OCI-LY3 (cell line): ENCODE measurements around the gene KLHL36.

Source experiments
- H2AFZ ChIP-seq: fragments of 200-600, 300-600 bp; shearing (Covaris generic); 2 replicates; pipeline ENCODE4 v1.6.0; 2014; ENCODE audit warnings: antibody characterized with exemption, low read depth, low read length
- H3K27ac ChIP-seq: fragments of 200-600, 300-600 bp; sonication (generic); 2 replicates; pipeline ENCODE4 v1.5.1; 2014; ENCODE audit warnings: mild to moderate bottlenecking, low read length, moderate library complexity, mixed read lengths
- H3K27me3 ChIP-seq: fragments of 200-600, 300-600 bp; sonication (generic); 2 replicates; pipeline ENCODE4 v1.6.1; 2014; ENCODE audit warnings: low read depth, low read length, mixed read lengths
- H3K36me3 ChIP-seq: fragments of 200-600, 300-600 bp; sonication (generic); replicated peaks from 2 replicates; pipeline ENCODE3; 2014; ENCODE audit warnings: low read depth, low read length, mixed read lengths
- H3K4me1 ChIP-seq: fragments of 300-600, 200-600 bp; sonication (generic); 2 replicates; pipeline ENCODE4 v1.6.1; 2014; ENCODE audit warnings: low read length, mixed read lengths
- H3K4me2 ChIP-seq: fragments of 200-600, 300-600 bp; sonication (generic); 2 replicates; pipeline ENCODE4 v1.6.1; 2014; ENCODE audit warnings: low read length, mixed read lengths
- H3K4me3 ChIP-seq: fragments of 300-600, 200-600 bp; sonication (generic); 2 replicates; pipeline ENCODE4 v1.5.1; 2014; ENCODE audit warnings: antibody characterized with exemption, mild to moderate bottlenecking, low read length, moderate library complexity
- H3K79me2 ChIP-seq: fragments of 300-600, 200-600 bp; shearing (Covaris generic); 2 replicates; pipeline ENCODE4 v1.6.1; 2014; ENCODE audit warnings: mild to moderate bottlenecking, low read length, mixed read lengths
- H3K9ac ChIP-seq: fragments of 300-600, 200-600 bp; shearing (Covaris generic); 2 replicates; pipeline ENCODE4 v1.6.0; 2014; ENCODE audit warnings: mild to moderate bottlenecking, low read length, moderate library complexity
- H3K9me3 ChIP-seq: fragments of 200-600, 300-600 bp; shearing (Covaris generic); 2 replicates; pipeline ENCODE4 v1.6.1; 2014; ENCODE audit warnings: low read length, mixed read lengths; ENCODE audit not compliant: insufficient read depth
- H4K20me1 ChIP-seq: fragments of 200-600, 300-600 bp; sonication (generic); 2 replicates; pipeline ENCODE4 v1.6.1; 2016; ENCODE audit warnings: low read length, mixed read lengths; ENCODE audit not compliant: insufficient read depth
- EZH2phosphoT487 ChIP-seq: fragments of 200-600 bp; shearing (Covaris generic); IDR thresholded peaks from 2 replicates; pipeline ENCODE4 v1.6.1; 2018; ENCODE audit warnings: antibody characterized with exemption, mixed run types, low read depth
- TF ChIP-seq, protein P1 (sequence below): fragments of 200-600, 300-600 bp; sonication (generic); IDR thresholded peaks from 2 replicates; pipeline ENCODE4 v1.5.1; 2014; ENCODE audit warnings: antibody characterized with exemption, low read length, low read depth

Gene KLHL36

DNA sequence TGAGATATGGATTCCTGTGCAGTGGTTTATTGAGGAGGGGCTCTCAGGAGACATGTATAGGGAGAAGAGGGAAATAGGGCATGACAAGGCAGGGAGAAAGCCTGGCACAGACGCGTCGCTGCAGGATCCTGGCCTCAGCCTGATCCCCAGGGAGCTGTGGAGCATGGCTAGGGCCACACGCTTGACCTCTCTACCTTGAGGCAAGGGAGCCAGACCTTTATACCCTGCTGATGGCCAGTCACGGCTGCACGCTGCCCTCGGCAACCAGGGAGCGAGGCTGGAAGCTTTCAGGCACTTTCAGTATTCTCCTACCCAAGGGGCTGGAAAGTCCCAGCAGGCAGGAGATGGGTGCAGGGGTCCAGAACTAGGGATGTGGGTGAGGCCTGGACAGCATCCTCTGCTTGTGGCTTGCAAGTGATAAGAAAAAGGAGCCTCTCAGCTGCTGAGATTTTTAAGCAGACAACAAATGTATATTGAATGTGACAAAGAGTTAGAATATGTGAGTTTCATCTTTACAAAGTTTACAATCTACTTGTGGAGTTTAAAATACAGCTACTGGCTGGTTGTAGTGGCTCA is 10.0 kb upstream of the KLHL36 start:
- peaks cover 14% of the 10 kb centered on the region; the same call in 1 of the 2 replicates for H3K27me3 ChIP-seq
- H3K79me2 ChIP-seq, result no peaks in the 10 kb centered on the region
- no peak overlapping the region for H3K4me3 ChIP-seq
- H2AFZ ChIP-seq, result no peak overlapping the region
- H3K4me1 ChIP-seq, result peaks cover 23% of the 10 kb centered on the region
- H3K36me3 ChIP-seq, result no peaks in the 10 kb centered on the region
- no peaks in the 10 kb centered on the region for H3K9me3 ChIP-seq
- no peaks in the 10 kb centered on the region for H4K20me1 ChIP-seq
- H3K9ac ChIP-seq, result no peak overlapping the region
- no peak for TF ChIP-seq EZH2phosphoT487
- TF ChIP-seq, protein P1, sequence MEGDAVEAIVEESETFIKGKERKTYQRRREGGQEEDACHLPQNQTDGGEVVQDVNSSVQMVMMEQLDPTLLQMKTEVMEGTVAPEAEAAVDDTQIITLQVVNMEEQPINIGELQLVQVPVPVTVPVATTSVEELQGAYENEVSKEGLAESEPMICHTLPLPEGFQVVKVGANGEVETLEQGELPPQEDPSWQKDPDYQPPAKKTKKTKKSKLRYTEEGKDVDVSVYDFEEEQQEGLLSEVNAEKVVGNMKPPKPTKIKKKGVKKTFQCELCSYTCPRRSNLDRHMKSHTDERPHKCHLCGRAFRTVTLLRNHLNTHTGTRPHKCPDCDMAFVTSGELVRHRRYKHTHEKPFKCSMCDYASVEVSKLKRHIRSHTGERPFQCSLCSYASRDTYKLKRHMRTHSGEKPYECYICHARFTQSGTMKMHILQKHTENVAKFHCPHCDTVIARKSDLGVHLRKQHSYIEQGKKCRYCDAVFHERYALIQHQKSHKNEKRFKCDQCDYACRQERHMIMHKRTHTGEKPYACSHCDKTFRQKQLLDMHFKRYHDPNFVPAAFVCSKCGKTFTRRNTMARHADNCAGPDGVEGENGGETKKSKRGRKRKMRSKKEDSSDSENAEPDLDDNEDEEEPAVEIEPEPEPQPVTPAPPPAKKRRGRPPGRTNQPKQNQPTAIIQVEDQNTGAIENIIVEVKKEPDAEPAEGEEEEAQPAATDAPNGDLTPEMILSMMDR, result no peak
- H3K27ac ChIP-seq, result no peak overlapping the region
- H3K4me2 ChIP-seq, result no peak overlapping the region

DNA sequence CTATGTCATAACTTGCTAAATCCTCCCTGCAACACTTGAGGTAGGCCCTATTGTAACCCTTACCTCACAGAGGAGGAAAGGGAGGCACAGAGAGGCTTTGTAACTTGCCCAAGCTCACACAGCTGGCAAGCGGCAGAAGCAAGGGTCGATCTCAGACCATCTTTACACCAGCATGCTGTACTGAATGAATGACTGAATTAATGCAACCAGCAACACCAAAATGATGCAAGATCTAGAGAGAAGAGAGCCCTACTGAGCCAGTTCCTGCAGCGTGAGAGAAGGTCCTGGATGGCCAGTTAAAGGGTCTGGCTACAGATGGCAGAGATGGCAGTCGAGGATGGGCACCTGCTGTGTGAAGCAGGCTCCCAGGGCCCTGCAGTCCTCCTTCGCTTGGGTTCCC is 8.2 kb upstream of the KLHL36 start:
- H3K4me2 ChIP-seq, result no peak overlapping the region
- H3K4me1 ChIP-seq, result peaks cover 23% of the 10 kb centered on the region
- H3K9me3 ChIP-seq, result no peaks in the 10 kb centered on the region
- no peaks in the 10 kb centered on the region for H3K36me3 ChIP-seq
- H3K27ac ChIP-seq, result no peak overlapping the region
- no peak for TF ChIP-seq EZH2phosphoT487
- TF ChIP-seq, protein P1, result no peak
- peaks cover 20% of the 10 kb centered on the region; the same call in 1 of the 2 replicates for H3K27me3 ChIP-seq
- no peak overlapping the region for H2AFZ ChIP-seq
- H3K9ac ChIP-seq, result no peak overlapping the region
- no peak overlapping the region for H3K4me3 ChIP-seq
- no peaks in the 10 kb centered on the region for H4K20me1 ChIP-seq
- H3K79me2 ChIP-seq, result no peaks in the 10 kb centered on the region

DNA sequence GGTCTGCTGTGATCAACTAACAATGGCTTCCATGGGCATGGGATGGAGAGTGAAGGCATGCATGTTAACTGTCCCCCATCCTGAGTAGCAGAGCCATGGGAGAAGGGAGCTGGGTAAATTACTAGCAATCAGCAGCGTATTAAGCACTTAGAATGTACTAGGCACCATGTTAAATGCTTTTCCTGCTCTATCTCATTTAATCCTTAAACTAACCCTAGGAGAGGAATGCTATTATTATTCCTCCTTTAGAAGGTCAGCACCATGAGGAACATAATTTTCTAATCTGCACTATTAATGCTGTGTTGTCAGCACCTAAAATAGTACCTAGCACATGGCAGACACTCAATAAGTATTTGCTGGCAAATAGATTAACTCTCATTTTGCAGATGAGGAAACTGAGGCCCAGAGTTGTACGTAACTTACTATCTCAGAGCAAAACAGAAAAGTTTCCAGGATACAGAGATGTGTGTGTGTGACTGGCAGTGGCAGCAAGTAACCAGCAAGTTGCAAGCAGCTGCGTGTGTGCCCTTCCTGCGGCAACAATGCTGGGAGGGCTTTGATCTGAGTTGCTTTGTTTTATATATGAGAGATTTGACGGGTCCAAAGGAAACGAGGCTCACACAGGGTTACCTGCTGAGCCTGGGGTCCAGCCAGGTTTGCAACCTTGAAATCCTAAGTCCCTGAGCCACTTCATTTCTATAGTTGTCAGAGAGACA is 6.5 kb upstream of the KLHL36 start:
- Histone ChIP-seq H3K4me1 (peaks cover 23% of the 10 kb centered on the region), H3K27me3 (peaks cover 29% of the 10 kb centered on the region), H3K4me2 (peak overlapping the region; percentile 74), H3K9ac (no peak overlapping the region), H2AFZ (no peak overlapping the region), H4K20me1 (no peaks in the 10 kb centered on the region), H3K36me3 (no peaks in the 10 kb centered on the region), H3K79me2 (no peaks in the 10 kb centered on the region), H3K4me3 (peak overlapping the region; percentile 45; the same call in 1 of the 2 replicates), H3K9me3 (no peaks in the 10 kb centered on the region), H3K27ac (no peak overlapping the region)
- TF ChIP-seq, protein P1, result no peak
- TF ChIP-seq EZH2phosphoT487, result no peak

DNA sequence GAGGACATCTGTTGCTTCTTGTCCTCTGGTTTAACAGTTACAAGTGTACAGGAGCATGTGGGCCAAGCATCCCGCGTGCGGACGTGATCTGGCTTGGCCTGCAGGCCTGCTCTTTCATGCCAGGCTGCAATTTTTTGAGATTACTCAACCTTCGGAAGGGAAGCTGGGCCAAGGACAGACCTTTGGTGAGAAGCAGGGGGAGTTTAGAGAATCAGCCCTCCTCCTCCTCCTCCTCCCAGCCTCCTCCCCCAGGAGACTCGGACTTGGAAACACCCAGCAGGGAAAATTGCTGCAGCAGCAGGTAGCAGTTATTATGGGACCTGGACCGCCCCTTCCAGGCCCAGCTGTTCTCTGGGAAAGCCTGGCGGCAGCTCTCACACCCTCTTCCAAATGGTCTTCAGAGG is 5.1 kb upstream of the KLHL36 start:
- Histone ChIP-seq H3K4me2 (no peak overlapping the region), H3K9ac (no peak overlapping the region), H3K27ac (no peak overlapping the region), H3K27me3 (peaks cover 35% of the 10 kb centered on the region), H3K79me2 (no peaks in the 10 kb centered on the region), H3K4me1 (peaks cover 26% of the 10 kb centered on the region), H3K36me3 (no peaks in the 10 kb centered on the region), H4K20me1 (no peaks in the 10 kb centered on the region), H3K4me3 (no peak overlapping the region), H3K9me3 (no peaks in the 10 kb centered on the region), H2AFZ (no peak overlapping the region)
- TF ChIP-seq, protein P1, result no peak
- no peak for TF ChIP-seq EZH2phosphoT487
